GM18498 (cell line): ENCODE measurements around the gene SFMBT1.

Experiments
- ATAC-seq: cut with Tn5 transposase; IDR thresholded peaks from one replicate; pipeline ENCODE4 v1.9.1; 2021; ENCODE audit warnings: mild to moderate bottlenecking, moderate library complexity; ENCODE audit not compliant: unreplicated experiment

The SFMBT1 gene

GRCh38 chr3:52890735-52891134, 155.1 kb downstream of the SFMBT1 start:
- ATAC-seq: no peak

- ATAC-seq: no peak
These were observed 156.0 kb downstream of the SFMBT1 start for GRCh38 chr3:52889901-52890300.

GRCh38 chr3:52887166-52887565, 158.7 kb downstream of the SFMBT1 start:
- ATAC-seq: no peak

- no peak for ATAC-seq
These were observed 159.7 kb downstream of the SFMBT1 start for GRCh38 chr3:52886049-52886730.

GRCh38 chr3:52882377-52882776, 163.5 kb downstream of the SFMBT1 start:
- no peak for ATAC-seq

GRCh38 chr3:52881871-52882270, 164.0 kb downstream of the SFMBT1 start:
- no peak for ATAC-seq

- no peak for ATAC-seq
These were observed 165.4 kb downstream of the SFMBT1 start for GRCh38 chr3:52880474-52880873.

- no peak for ATAC-seq
These were observed 165.8 kb downstream of the SFMBT1 start for GRCh38 chr3:52880047-52880446.

GRCh38 chr3:52879581-52879980, 166.3 kb downstream of the SFMBT1 start:
- ATAC-seq: no peak

- ATAC-seq: no peak
These were observed 166.8 kb downstream of the SFMBT1 start for GRCh38 chr3:52879090-52879489.

- no peak for ATAC-seq
These were observed 168.8 kb downstream of the SFMBT1 start for GRCh38 chr3:52877085-52877484.

- no peak for ATAC-seq
These were observed 170.8 kb downstream of the SFMBT1 start for GRCh38 chr3:52874864-52875587.

GRCh38 chr3:52874160-52874701, 171.6 kb downstream of the SFMBT1 start:
- no peak for ATAC-seq

- ATAC-seq: no peak
These were observed 172.3 kb downstream of the SFMBT1 start for GRCh38 chr3:52873433-52874159.

GRCh38 chr3:52872245-52872644, 173.6 kb downstream of the SFMBT1 start:
- ATAC-seq: no peak

- no peak for ATAC-seq
These were observed 174.1 kb downstream of the SFMBT1 start for GRCh38 chr3:52871761-52872160.

GRCh38 chr3:52870471-52870870, 175.4 kb downstream of the SFMBT1 start:
- no peak for ATAC-seq

GRCh38 chr3:52866427-52866826, 179.4 kb downstream of the SFMBT1 start:
- ATAC-seq: no peak

GRCh38 chr3:52865994-52866393, 179.9 kb downstream of the SFMBT1 start:
- ATAC-seq: no peak

- ATAC-seq: no peak
These were observed 185.5 kb downstream of the SFMBT1 start for GRCh38 chr3:52860424-52860768.

GRCh38 chr3:52859686-52860423, 186.0 kb downstream of the SFMBT1 start:
- ATAC-seq: no peak
